Liver (tissue), 9 donors: ENCODE data around the gene NPAS2. TPM values are rescaled to one million over a fixed set of nuclear protein-coding genes. Genes with fewer than 3 reads are reported as not detected.

Experiments
- DNase-seq: peaks from one replicate; pipeline ENCODE4 v3.0.0-alpha.2; 2017; ENCODE audit warnings: low spot score
- H3K27ac ChIP-seq, 2 donors: one replicate each; pipeline ENCODE4 v1.7.0; 2013; ENCODE audit warnings: inconsistent platforms in 2 of 2, low read length in 2 of 2, control low read depth in 1 of 2, low read depth in 1 of 2, mild to moderate bottlenecking in 1 of 2
- H3K27me3 ChIP-seq, 4 donors: one replicate each; pipeline versions ENCODE4 v1.6.1 to v1.7.0; 2013; ENCODE audit warnings: low read length in 3 of 4, inconsistent platforms in 1 of 4, mild to moderate bottlenecking in 1 of 4, moderate library complexity in 1 of 4; ENCODE audit not compliant: control insufficient read depth in 4 of 4, insufficient read depth in 4 of 4
- H3K36me3 ChIP-seq, 4 donors: one replicate each; pipeline versions ENCODE4 v1.6.1 to v1.7.0; 2013; ENCODE audit warnings: low read length in 3 of 4, mild to moderate bottlenecking in 3 of 4, low read depth in 1 of 4, moderate library complexity in 1 of 4; ENCODE audit not compliant: control insufficient read depth in 4 of 4, insufficient read depth in 3 of 4
- H3K4me1 ChIP-seq, 4 donors: one replicate each; pipeline versions ENCODE4 v1.6.1 to v1.7.0; 2013; ENCODE audit warnings: low read length in 3 of 4, mild to moderate bottlenecking in 3 of 4, moderate library complexity in 1 of 4; ENCODE audit not compliant: control insufficient read depth in 4 of 4, insufficient read depth in 4 of 4
- H3K4me3 ChIP-seq, 3 donors: one replicate each; pipeline versions ENCODE4 v1.6.1 to v1.7.0; 2013; ENCODE audit warnings: low read length in 3 of 3, control low read depth in 1 of 3, low read depth in 1 of 3, mild to moderate bottlenecking in 1 of 3
- H3K9ac ChIP-seq, 2 donors: one replicate each; pipeline ENCODE4 v1.7.0; 2013; ENCODE audit warnings: low read length in 2 of 2, mild to moderate bottlenecking in 2 of 2, moderate library complexity in 2 of 2, control low read depth in 1 of 2, low read depth in 1 of 2
- H3K9me3 ChIP-seq, 4 donors: one replicate each; pipeline versions ENCODE4 v1.6.1 to v1.7.0; 2013; ENCODE audit warnings: low read length in 3 of 4; ENCODE audit not compliant: control insufficient read depth in 4 of 4
- CTCF ChIP-seq: fragments of 150-350 bp; IDR thresholded peaks from 2 replicates; pipeline ENCODE4 v1.5.1; 2017; ENCODE audit warnings: improper control_type of control experiment, low read depth, low read length; ENCODE audit not compliant: missing input control
- EGR1 ChIP-seq, 2 donors: IDR thresholded peaks; 2 replicates each; pipeline ENCODE4 v1.6.1; 2016 to 2018; ENCODE audit warnings: antibody characterized with exemption in 2 of 2, low read depth in 2 of 2
- FOXA1 ChIP-seq: IDR thresholded peaks from 2 replicates; pipeline ENCODE4 v1.6.1; 2016; ENCODE audit warnings: antibody characterized with exemption
- FOXA2 ChIP-seq: IDR thresholded peaks from 2 replicates; pipeline ENCODE4 v1.6.1; 2016; ENCODE audit warnings: antibody characterized with exemption
- GABPA ChIP-seq, 2 donors: IDR thresholded peaks in 1 of 2; conservative IDR thresholded peaks in 1 of 2; 2 replicates each; pipeline ENCODE4 v1.6.1; 2016; ENCODE audit warnings: antibody characterized with exemption in 2 of 2, mild to moderate bottlenecking in 1 of 2, moderate library complexity in 1 of 2
- HNF4A ChIP-seq, 2 donors: conservative IDR thresholded peaks; 2 replicates each; pipeline ENCODE4 v1.6.1; 2016; ENCODE audit warnings: antibody characterized with exemption in 2 of 2, mild to moderate bottlenecking in 2 of 2
- HNF4G ChIP-seq: IDR thresholded peaks from 2 replicates; pipeline ENCODE4 v1.6.1; 2016; ENCODE audit warnings: antibody characterized with exemption
- JUND ChIP-seq, 2 donors: IDR thresholded peaks; 2 replicates each; pipeline ENCODE4 v1.6.1; 2016; ENCODE audit warnings: antibody characterized with exemption in 2 of 2
- MAX ChIP-seq: IDR thresholded peaks from 2 replicates; pipeline ENCODE4 v1.6.1; 2016; ENCODE audit warnings: antibody characterized with exemption
- NR2F2 ChIP-seq: IDR thresholded peaks from 2 replicates; pipeline ENCODE4 v1.6.1; 2016; ENCODE audit warnings: antibody characterized with exemption
- RAD21 ChIP-seq, 2 donors: IDR thresholded peaks; 2 replicates each; pipeline ENCODE4 v1.6.1; 2016; ENCODE audit warnings: antibody characterized with exemption in 2 of 2, mild to moderate bottlenecking in 2 of 2
- REST ChIP-seq: IDR thresholded peaks from 2 replicates; pipeline ENCODE4 v1.6.1; 2016; ENCODE audit warnings: antibody characterized with exemption, mild to moderate bottlenecking
- RXRA ChIP-seq, 2 donors: IDR thresholded peaks; 2 replicates each; pipeline ENCODE4 v1.6.1; 2017 to 2018; ENCODE audit warnings: antibody characterized with exemption in 2 of 2, mild to moderate bottlenecking in 1 of 2
- SP1 ChIP-seq: IDR thresholded peaks from 2 replicates; pipeline ENCODE4 v1.6.1; 2018; ENCODE audit warnings: antibody characterized with exemption, mild to moderate bottlenecking
- TAF1 ChIP-seq: conservative IDR thresholded peaks from 2 replicates; pipeline ENCODE4 v1.6.1; 2016; ENCODE audit warnings: antibody characterized with exemption, mild to moderate bottlenecking
- YY1 ChIP-seq: IDR thresholded peaks from 2 replicates; pipeline ENCODE4 v1.6.1; 2016; ENCODE audit warnings: antibody characterized with exemption, mild to moderate bottlenecking
- WGBS: extraction: QIAGEN DNeasy Blood & Tissue Kit; methylation state at CpG from one replicate; pipeline ENCODE4 v1.1.7; 2013; 5-methylcytosine and 5-hydroxymethylcytosine counted together
- polyA plus RNA-seq, 2 donors: library from polyadenylated mRNA; stranded (reverse) in 1 of 2; unstranded in 1 of 2; fragments of 200-250 nt in 1 of 2; fragments of >200 nt in 1 of 2; fragmentation: Nextera tagmentation in 1 of 2; extraction: Ambion mirVana in 1 of 2; gene quantifications; one replicate each; pipeline versions ENCODE4 v1.2.1 to v1.2.3, GENCODE V29; 2013 to 2015
- total RNA-seq, 2 donors: library from RNA; depleted of rRNA; stranded (reverse); fragments of >200 nt; gene quantifications; one replicate each; pipeline ENCODE4 v1.2.3, GENCODE V29; 2014
- TF ChIP-seq, protein P1 (sequence below): IDR thresholded peaks from 2 replicates; pipeline ENCODE4 v1.6.1; 2016; ENCODE audit warnings: antibody characterized with exemption
- TF ChIP-seq, protein P2 (sequence below): IDR thresholded peaks from 2 replicates; pipeline ENCODE4 v1.6.1; 2016; ENCODE audit warnings: antibody characterized with exemption
- donor health status: healthy.
- donor health status: healthy.
- donor health status: healthy.
- donor health status: healthy.
- donor health status: healthy.

NPAS2 gene
- total and polyA plus RNA-seq, 4 donors: 0.33 to 24.3 (median 6.6) TPM

GRCh38 chr2:100818003-100818605 lies 1.8 kb upstream of the NPAS2 start:
- H3K36me3 ChIP-seq: no peaks in the 10 kb centered on the region
- 28% methylated on average over 16 of the region's 16 CpGs for whole genome bisulfite sequencing
- H3K4me3 ChIP-seq: peak overlapping the region in 1 of 3 donors; percentile 89
- no peaks in the 10 kb centered on the region for H3K27me3 ChIP-seq
- peaks cover 8 to 28% (median 23%) of the 10 kb centered on the region in 4 donors for H3K4me1 ChIP-seq
- DNase-seq: no peak
- peak overlapping the region in 1 of 2 donors; percentile 18 for H3K9ac ChIP-seq
- H3K9me3 ChIP-seq: no peaks in the 10 kb centered on the region
- no peak for TF ChIP-seq HNF4A (conservative IDR thresholded peaks at IDR 0.05)
- H3K27ac ChIP-seq: peak overlapping the region; percentile 80 to 85

DNA sequence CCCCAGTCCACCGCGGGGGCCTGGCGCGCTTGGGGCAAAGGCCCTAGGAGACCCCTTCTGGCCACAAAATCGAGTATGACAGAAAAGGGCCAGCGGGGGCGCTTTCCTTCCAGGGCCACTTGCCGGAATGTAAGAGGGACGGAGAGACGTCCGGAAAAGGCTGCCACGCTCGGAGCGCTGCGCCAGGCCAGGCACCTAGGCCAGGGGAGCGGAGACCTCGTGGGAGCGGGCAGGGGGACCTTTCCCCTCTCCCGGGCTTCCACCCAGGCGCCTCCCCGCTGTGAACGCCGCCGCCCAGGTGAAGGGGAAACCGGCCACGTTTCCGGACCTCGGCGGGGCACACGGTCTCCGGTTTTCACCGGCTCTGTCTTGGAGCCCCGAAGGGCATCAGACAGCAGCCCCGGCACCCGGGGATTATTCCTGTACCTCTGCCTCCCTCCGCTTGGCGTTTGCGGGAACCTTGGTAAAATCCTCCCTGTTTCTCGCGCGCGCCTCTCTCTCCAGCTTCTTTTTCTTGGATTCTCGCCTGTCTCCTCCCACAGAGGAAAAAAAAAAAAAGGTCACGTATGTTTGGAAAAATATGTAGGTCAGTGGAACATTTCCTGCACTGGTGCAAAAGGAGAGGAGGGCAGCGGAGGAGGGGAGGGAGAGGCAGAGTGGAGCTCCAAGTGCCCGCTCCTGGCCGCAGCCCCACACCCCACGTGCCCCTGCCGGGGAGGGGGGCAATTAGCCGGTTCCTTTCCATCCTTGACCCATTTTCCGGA lies 1.2 kb upstream of the NPAS2 start:
- H3K4me3 ChIP-seq: peak overlapping the region; percentile 28 to 89 (median 65)
- no peaks in the 10 kb centered on the region for H3K9me3 ChIP-seq
- peaks cover 10 to 29% (median 24%) of the 10 kb centered on the region in 4 donors for H3K4me1 ChIP-seq
- H3K36me3 ChIP-seq: no peaks in the 10 kb centered on the region
- peak overlapping the region; percentile 80 to 85 for H3K27ac ChIP-seq
- peak overlapping the region in 1 of 2 donors; percentile 18 for H3K9ac ChIP-seq
- no peak for DNase-seq
- H3K27me3 ChIP-seq: no peaks in the 10 kb centered on the region
- under 1% methylated on average over 51 of the region's 51 CpGs for WGBS
- TF ChIP-seq RXRA (IDR thresholded peaks at IDR 0.05): peak; percentile 87 to 90
- TF ChIP-seq, protein P1, sequence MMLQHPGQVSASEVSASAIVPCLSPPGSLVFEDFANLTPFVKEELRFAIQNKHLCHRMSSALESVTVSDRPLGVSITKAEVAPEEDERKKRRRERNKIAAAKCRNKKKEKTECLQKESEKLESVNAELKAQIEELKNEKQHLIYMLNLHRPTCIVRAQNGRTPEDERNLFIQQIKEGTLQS: peak; percentile 39
- no peak for TF ChIP-seq FOXA2
- no peak for TF ChIP-seq FOXA1
- no peak for TF ChIP-seq TAF1
- peak; percentile 72 for TF ChIP-seq YY1
- peak; percentile 56 to 64 for TF ChIP-seq RAD21 (IDR thresholded peaks at IDR 0.05)
- TF ChIP-seq EGR1 (IDR thresholded peaks at IDR 0.05; ENCODE audit: low read depth in 2 of 2): peak; percentile 52 to 83
- no peak for TF ChIP-seq GABPA (IDR thresholded peaks at IDR 0.05 in 1 of 2, conservative IDR thresholded peaks at IDR 0.05 in 1 of 2)
- TF ChIP-seq, protein P2, sequence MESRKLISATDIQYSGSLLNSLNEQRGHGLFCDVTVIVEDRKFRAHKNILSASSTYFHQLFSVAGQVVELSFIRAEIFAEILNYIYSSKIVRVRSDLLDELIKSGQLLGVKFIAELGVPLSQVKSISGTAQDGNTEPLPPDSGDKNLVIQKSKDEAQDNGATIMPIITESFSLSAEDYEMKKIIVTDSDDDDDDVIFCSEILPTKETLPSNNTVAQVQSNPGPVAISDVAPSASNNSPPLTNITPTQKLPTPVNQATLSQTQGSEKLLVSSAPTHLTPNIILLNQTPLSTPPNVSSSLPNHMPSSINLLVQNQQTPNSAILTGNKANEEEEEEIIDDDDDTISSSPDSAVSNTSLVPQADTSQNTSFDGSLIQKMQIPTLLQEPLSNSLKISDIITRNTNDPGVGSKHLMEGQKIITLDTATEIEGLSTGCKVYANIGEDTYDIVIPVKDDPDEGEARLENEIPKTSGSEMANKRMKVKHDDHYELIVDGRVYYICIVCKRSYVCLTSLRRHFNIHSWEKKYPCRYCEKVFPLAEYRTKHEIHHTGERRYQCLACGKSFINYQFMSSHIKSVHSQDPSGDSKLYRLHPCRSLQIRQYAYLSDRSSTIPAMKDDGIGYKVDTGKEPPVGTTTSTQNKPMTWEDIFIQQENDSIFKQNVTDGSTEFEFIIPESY: peak; percentile 36
- TF ChIP-seq JUND (IDR thresholded peaks at IDR 0.05): peak; percentile 42 to 52
- TF ChIP-seq MAX: peak; percentile 39
- peak; percentile 73 for TF ChIP-seq SP1
- peak; percentile 78 for TF ChIP-seq REST
- peak; percentile 63 to 81 for TF ChIP-seq HNF4A (conservative IDR thresholded peaks at IDR 0.05)
- TF ChIP-seq CTCF: no peak
- TF ChIP-seq NR2F2: peak; percentile 79
- TF ChIP-seq HNF4G: peak; percentile 42
